Measurements from ENCODE around the gene ADARB2. TPM values are rescaled to one million over a fixed set of nuclear protein-coding genes. Genes with fewer than 3 reads are reported as not detected.

The ADARB2 gene
- polyA plus RNA-seq, 3 donors = not detected

DNA sequence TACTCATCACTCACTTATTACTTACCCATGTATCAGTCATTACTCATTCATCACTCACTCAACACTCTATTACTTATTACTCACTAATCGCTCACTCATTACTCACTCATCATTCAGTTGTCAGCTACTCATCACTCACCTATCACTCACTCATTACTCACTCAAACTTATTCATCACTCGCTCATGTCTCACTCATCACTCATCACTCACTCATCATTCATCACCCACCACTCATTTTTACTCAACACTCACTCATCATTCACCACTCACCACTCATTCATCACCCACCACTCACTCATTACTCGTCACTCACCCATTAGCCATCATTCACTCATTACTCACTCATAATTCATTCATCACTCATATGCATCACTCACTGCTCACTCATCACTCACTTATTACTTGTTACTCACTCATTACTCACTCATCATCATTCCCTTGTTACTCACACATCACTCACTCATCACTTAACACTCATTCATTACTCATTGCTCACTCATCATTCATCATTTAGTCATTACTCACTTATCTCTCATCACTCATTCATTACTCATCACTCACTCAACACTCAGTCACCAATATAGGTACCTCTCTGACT is 237.9 kb downstream of the ADARB2 start:
- Mint-ChIP-seq H3K27ac (no peak overlapping the region), H3K27me3 (ENCODE audit: low read depth in 3 of 3) (no peaks in the 10 kb centered on the region), H3K36me3 (no peaks in the 10 kb centered on the region), H3K4me1 (no peaks in the 10 kb centered on the region), H3K4me3 (no peak overlapping the region), H3K9me3 (peaks cover 0 to 10% (median 3%) of the 10 kb centered on the region in 7 donors)
- no peak overlapping the region for H3K4me2 ChIP-seq (replicated peaks; ENCODE audit: extremely low read depth, low read length, poor library complexity, severe bottlenecking)
- DNase-seq = no peak
- no peak overlapping the region for H3K27ac ChIP-seq (ENCODE audit: low read depth in 1 of 2, low read length in 2 of 2)
- H3K9me3 ChIP-seq (replicated peaks in 1 of 2; ENCODE audit: control insufficient read depth in 1 of 2, insufficient read depth in 1 of 2, low read length in 2 of 2) = peaks cover 4 to 10% of the 10 kb centered on the region in 2 donors
- no peaks in the 10 kb centered on the region for H3K79me2 ChIP-seq (ENCODE audit: insufficient read depth, low read length)
- TF ChIP-seq, protein P1, sequence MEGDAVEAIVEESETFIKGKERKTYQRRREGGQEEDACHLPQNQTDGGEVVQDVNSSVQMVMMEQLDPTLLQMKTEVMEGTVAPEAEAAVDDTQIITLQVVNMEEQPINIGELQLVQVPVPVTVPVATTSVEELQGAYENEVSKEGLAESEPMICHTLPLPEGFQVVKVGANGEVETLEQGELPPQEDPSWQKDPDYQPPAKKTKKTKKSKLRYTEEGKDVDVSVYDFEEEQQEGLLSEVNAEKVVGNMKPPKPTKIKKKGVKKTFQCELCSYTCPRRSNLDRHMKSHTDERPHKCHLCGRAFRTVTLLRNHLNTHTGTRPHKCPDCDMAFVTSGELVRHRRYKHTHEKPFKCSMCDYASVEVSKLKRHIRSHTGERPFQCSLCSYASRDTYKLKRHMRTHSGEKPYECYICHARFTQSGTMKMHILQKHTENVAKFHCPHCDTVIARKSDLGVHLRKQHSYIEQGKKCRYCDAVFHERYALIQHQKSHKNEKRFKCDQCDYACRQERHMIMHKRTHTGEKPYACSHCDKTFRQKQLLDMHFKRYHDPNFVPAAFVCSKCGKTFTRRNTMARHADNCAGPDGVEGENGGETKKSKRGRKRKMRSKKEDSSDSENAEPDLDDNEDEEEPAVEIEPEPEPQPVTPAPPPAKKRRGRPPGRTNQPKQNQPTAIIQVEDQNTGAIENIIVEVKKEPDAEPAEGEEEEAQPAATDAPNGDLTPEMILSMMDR (IDR thresholded peaks at IDR 0.05) = no peak
- intact Hi-C loops (cut with micrococcal nuclease) = no loop called here
- 94% methylated on average over 3 of the region's 3 CpGs for WGBS (ENCODE audit: insufficient coverage)
- H4K20me1 ChIP-seq (ENCODE audit: insufficient read depth, low read length) = no peaks in the 10 kb centered on the region
- H3K36me3 ChIP-seq (replicated peaks in 1 of 2; ENCODE audit: control insufficient read depth in 1 of 2, insufficient read depth in 2 of 2, low read length in 2 of 2) = no peaks in the 10 kb centered on the region
- H3K4me3 ChIP-seq (replicated peaks in 1 of 3; ENCODE audit: low read depth in 2 of 3, low read length in 3 of 3) = no peak overlapping the region
- no peaks in the 10 kb centered on the region for H3K27me3 ChIP-seq (ENCODE audit: control insufficient read depth in 2 of 2, insufficient read depth in 2 of 2, low read length in 2 of 2)
- no peak overlapping the region for H3K9ac ChIP-seq (ENCODE audit: insufficient read depth, low read length, poor library complexity, severe bottlenecking)
- no peaks in the 10 kb centered on the region for H3K4me1 ChIP-seq (ENCODE audit: control insufficient read depth in 1 of 2, insufficient read depth in 2 of 2, low read length in 2 of 2)
- H2AFZ ChIP-seq (ENCODE audit: insufficient read depth, low read depth, low read length, poor library complexity, severe bottlenecking) = no peak overlapping the region

DNA sequence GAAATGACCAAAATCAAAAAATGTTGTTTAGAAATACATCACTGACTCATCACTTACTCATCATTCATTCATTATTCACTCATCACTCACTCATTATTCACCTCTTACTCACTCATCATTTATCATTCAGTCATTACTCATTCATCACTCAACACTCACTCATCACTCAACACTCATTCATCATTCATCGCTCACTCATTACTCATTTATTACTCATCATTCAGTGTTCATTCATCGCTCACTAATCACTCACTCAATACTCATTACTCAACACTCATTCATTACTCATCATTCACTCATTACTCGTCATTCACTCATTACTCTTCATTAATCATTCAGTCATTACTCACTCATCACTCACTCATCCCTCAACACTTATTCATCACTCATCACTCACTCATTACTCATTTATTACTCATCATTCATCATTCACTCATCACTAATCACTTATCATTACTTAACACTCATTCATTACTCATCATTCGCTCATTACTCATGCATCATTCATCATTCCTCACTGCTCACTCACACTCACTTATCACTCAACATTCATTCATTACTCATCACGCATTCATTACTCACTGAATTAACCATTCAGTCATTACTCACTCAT is 238.5 kb downstream of the ADARB2 start:
- no peak overlapping the region for H3K27ac ChIP-seq (ENCODE audit: low read depth in 1 of 2, low read length in 2 of 2)
- WGBS (ENCODE audit: insufficient coverage) = 97% methylated on average over 5 of the region's 5 CpGs
- no peak overlapping the region for H3K4me3 ChIP-seq (replicated peaks in 1 of 3; ENCODE audit: low read depth in 2 of 3, low read length in 3 of 3)
- H3K9me3 Mint-ChIP-seq = peaks cover 0 to 5% (median under 1%) of the 10 kb centered on the region in 7 donors
- intact Hi-C loops (cut with micrococcal nuclease) = no loop called here
- TF ChIP-seq, protein P1 (IDR thresholded peaks at IDR 0.05) = no peak
- no peaks in the 10 kb centered on the region for H3K27me3 ChIP-seq (ENCODE audit: control insufficient read depth in 2 of 2, insufficient read depth in 2 of 2, low read length in 2 of 2)
- H3K9ac ChIP-seq (ENCODE audit: insufficient read depth, low read length, poor library complexity, severe bottlenecking) = no peak overlapping the region
- H3K4me1 Mint-ChIP-seq = no peaks in the 10 kb centered on the region
- no peak for DNase-seq
- H3K79me2 ChIP-seq (ENCODE audit: insufficient read depth, low read length) = no peaks in the 10 kb centered on the region
- H3K36me3 Mint-ChIP-seq = no peaks in the 10 kb centered on the region
- no peaks in the 10 kb centered on the region for H3K4me1 ChIP-seq (ENCODE audit: control insufficient read depth in 1 of 2, insufficient read depth in 2 of 2, low read length in 2 of 2)
- H3K4me2 ChIP-seq (replicated peaks; ENCODE audit: extremely low read depth, low read length, poor library complexity, severe bottlenecking) = no peak overlapping the region
- peaks cover 0 to 4% of the 10 kb centered on the region in 2 donors for H3K9me3 ChIP-seq (replicated peaks in 1 of 2; ENCODE audit: control insufficient read depth in 1 of 2, insufficient read depth in 1 of 2, low read length in 2 of 2)
- H2AFZ ChIP-seq (ENCODE audit: insufficient read depth, low read depth, low read length, poor library complexity, severe bottlenecking) = no peak overlapping the region
- H3K27me3 Mint-ChIP-seq (ENCODE audit: low read depth in 3 of 3) = no peaks in the 10 kb centered on the region
- H3K36me3 ChIP-seq (replicated peaks in 1 of 2; ENCODE audit: control insufficient read depth in 1 of 2, insufficient read depth in 2 of 2, low read length in 2 of 2) = no peaks in the 10 kb centered on the region
- H3K4me3 Mint-ChIP-seq = no peak overlapping the region
- H3K27ac Mint-ChIP-seq = no peak overlapping the region
- H4K20me1 ChIP-seq (ENCODE audit: insufficient read depth, low read length) = no peaks in the 10 kb centered on the region
